Measurements from ENCODE around the gene CROCC2. TPM values are rescaled to one million over a fixed set of nuclear protein-coding genes. Genes with fewer than 3 reads are reported as not detected.

CROCC2 gene
- total RNA-seq, 4 donors from 2014 or later = 0.79 to 2.6 (median 1.8) TPM; not detected in 1

DNA sequence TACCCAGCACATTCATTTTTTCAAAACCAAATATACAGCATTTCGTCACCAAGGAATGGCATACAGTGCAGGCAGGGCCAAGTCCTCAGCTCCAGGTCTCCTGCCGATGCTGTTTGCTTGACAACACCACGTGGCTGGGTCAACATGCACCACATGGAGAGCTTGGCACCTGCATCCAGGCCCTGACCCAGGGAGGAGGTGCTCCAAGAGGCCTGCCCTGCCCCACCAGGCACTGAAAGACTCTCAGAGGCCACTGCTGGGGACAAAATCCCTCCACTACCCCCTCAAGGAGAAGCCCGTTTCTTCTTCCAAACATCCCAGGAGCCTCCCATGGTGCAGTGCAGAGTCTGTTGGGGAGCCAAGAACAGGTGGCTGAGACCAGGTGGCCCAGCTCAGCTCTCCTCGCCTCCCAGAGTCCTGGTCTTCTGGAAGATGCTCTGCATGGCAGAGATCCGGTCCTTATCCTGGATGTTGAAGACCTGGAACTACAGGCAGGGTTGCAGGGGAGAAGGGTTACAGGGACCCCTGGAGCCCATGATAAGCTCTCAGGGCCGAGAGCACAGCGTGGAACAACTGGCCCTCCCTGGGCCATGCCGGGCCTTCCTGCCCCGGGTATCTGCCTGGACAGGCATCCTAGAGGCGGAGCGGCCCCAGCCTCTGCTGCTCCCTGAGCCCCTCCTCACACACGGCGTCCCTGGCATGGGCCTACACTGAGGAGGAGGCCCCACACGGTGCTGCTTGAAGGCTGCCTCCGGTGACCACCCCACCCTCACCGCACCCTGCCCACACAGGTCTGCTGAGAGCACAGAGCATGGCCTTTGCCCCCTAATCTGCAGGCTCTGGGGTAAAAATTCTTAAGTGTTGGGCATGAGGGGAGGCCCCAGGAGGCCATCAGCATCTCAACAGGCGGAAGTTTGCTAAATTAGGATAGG lies 19.2 kb upstream of the CROCC2 start:
- TF ChIP-seq, protein P1, sequence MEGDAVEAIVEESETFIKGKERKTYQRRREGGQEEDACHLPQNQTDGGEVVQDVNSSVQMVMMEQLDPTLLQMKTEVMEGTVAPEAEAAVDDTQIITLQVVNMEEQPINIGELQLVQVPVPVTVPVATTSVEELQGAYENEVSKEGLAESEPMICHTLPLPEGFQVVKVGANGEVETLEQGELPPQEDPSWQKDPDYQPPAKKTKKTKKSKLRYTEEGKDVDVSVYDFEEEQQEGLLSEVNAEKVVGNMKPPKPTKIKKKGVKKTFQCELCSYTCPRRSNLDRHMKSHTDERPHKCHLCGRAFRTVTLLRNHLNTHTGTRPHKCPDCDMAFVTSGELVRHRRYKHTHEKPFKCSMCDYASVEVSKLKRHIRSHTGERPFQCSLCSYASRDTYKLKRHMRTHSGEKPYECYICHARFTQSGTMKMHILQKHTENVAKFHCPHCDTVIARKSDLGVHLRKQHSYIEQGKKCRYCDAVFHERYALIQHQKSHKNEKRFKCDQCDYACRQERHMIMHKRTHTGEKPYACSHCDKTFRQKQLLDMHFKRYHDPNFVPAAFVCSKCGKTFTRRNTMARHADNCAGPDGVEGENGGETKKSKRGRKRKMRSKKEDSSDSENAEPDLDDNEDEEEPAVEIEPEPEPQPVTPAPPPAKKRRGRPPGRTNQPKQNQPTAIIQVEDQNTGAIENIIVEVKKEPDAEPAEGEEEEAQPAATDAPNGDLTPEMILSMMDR (IDR thresholded peaks at IDR 0.05) = no peak
- no peak for TF ChIP-seq POLR2A (IDR thresholded peaks at IDR 0.05)
- no peak for DNase-seq
- Histone ChIP-seq H3K9me3 (no peaks in the 10 kb centered on the region), H3K27ac (no peak overlapping the region), H3K36me3 (no peaks in the 10 kb centered on the region), H3K4me1 (no peaks in the 10 kb centered on the region), H3K27me3 (no peaks in the 10 kb centered on the region), H3K4me3 (no peak overlapping the region)
- intact Hi-C loops (cut with DNase I; ENCODE audit: low total_unique reads) = no loop called here

DNA sequence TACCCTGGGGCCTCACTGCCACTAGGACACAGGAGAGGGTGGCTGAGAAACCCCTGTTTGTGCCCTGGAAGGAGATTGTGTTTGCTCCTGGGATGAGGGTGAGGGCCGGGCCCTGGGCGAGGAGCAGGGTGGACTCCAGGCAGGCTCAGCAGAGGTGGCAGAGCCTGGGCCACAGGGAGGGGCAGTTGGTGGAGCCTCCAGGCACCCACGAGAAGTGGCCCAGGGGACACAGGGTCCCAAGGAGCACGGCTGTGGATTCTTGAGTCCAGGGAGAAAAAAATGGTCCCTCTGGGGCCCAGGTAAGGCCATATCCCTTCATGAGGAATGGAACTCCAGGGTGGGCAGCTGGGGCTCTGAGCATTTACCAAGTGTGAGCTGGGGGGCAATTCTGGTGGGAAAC lies 18.5 kb upstream of the CROCC2 start:
- Histone ChIP-seq H3K4me3 (no peak overlapping the region), H3K36me3 (no peaks in the 10 kb centered on the region), H3K27ac (no peak overlapping the region), H3K9me3 (no peaks in the 10 kb centered on the region), H3K4me1 (no peaks in the 10 kb centered on the region), H3K27me3 (no peaks in the 10 kb centered on the region)
- intact Hi-C loops (cut with DNase I; ENCODE audit: low total_unique reads) = no loop called here
- no peak for DNase-seq
- TF ChIP-seq, protein P1 (IDR thresholded peaks at IDR 0.05) = no peak
- TF ChIP-seq POLR2A (IDR thresholded peaks at IDR 0.05) = no peak

DNA sequence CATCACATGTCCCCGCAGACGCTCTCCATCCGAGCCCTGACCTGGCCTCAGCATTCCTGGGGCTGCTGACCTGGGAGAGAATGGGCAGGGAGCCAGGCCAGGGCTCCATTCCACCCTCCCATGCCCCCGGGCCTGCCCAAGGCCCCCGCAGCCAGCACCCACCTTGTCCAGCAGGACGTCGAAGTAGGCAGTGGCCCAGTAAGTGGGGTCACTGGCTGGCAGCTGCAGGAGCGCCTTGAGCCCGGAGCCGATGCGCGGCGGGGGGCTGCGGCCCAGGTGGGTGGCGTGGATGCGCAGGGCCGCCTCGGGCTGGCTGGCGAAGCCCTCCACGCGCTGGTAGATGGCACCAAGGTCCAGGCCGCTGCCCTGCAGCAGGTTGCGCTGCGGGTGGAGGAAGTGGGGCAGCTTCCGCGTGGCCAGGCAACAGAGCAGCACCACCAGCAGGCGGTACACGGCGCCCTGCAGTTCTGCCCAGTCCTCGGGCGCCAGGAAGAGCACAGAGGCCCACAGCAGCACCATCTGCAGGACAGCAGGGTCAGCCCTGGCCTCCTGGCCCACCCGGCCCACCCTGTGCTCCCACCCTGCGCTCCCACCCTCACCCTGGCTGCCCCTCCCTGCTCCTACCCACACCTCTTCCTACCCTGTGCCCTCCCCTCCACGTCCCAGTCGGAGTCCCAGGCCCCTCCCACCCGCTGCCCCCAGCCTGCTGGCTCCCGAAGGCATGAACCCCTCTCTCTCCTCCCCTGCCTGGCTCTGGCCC lies 17.8 kb upstream of the CROCC2 start:
- Histone ChIP-seq H3K4me3 (no peak overlapping the region), H3K27me3 (no peaks in the 10 kb centered on the region), H3K4me1 (no peaks in the 10 kb centered on the region), H3K27ac (no peak overlapping the region), H3K36me3 (no peaks in the 10 kb centered on the region), H3K9me3 (no peaks in the 10 kb centered on the region)
- DNase-seq = no peak
- TF ChIP-seq POLR2A (IDR thresholded peaks at IDR 0.05) = no peak
- TF ChIP-seq, protein P1 (IDR thresholded peaks at IDR 0.05) = no peak
- intact Hi-C loops (cut with DNase I; ENCODE audit: low total_unique reads) = no loop called here

- Histone ChIP-seq H3K4me3 (no peak overlapping the region), H3K4me1 (no peaks in the 10 kb centered on the region), H3K27me3 (no peaks in the 10 kb centered on the region), H3K27ac (no peak overlapping the region), H3K36me3 (no peaks in the 10 kb centered on the region), H3K9me3 (no peaks in the 10 kb centered on the region)
- no peak for DNase-seq
- no peak for TF ChIP-seq POLR2A (IDR thresholded peaks at IDR 0.05)
- TF ChIP-seq, protein P1 (IDR thresholded peaks at IDR 0.05) = no peak
- intact Hi-C loops (cut with DNase I; ENCODE audit: low total_unique reads) = no loop called here
These were observed 17.1 kb upstream of the CROCC2 start for GRCh38 chr2:240888890-240889573.
